Activated T-helper 1 cell treated with Interleukin-2 at 50 U/mL for 16 hours (primary cell): ENCODE measurements around the gene IP6K1.
"Not testable (repeated sequence)": the region's sequence is repeated elsewhere in the genome, so short reads cannot be mapped to it uniquely, and the experiment has no call there.

Source experiments
- DNase-seq: peaks from one replicate; pipeline ENCODE4 v3.0.0-alpha.2; 2020; ENCODE audit warnings: low read depth

Gene IP6K1

GRCh38 chr3:49763981-49764380 lies 22.4 kb downstream of the IP6K1 start:
- no peak for DNase-seq

DNA sequence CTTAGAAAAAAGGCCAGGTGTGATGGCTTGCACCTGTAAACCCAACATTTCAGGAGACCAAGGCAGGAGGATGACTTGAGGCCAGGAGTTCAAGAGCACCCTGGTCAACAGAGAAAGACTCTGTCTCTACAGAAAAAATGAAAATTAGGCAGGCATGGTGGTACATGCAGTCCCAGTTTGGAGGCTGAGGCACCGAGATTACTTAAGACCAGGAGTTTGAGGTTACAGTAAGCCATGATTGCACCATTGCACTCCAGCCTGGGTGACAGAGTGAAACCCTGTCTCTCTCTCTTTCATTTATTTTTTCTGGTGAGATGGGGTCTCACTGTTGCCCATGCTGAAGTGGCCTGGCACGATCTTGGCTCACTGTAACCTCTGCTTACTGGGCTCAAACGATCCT lies 24.7 kb downstream of the IP6K1 start:
- DNase-seq, result no peak

DNA sequence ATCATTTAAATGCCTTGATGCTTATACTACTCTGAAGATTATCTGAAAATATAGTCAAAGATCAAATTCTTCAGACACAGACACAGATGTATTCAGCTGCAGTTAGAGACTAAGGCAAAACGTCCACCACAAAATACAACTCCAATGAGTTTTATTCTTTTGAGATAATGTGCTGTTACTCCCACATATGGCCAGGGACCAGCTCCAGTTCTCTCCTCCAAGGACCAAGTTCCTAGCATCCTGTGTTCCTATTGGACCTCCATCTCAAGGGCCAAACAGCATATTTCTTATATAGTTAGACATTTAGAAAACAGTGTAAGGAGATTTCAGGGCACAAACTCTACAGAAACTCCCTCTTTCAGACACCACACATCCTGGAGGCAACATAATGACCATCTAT lies 27.1 kb downstream of the IP6K1 start:
- DNase-seq, result no peak

GRCh38 chr3:49757197-49757596 lies 29.1 kb downstream of the IP6K1 start:
- DNase-seq, result no peak

GRCh38 chr3:49756036-49756435 lies 30.3 kb downstream of the IP6K1 start:
- no peak for DNase-seq

GRCh38 chr3:49754536-49754935 lies 31.8 kb downstream of the IP6K1 start:
- no peak for DNase-seq

GRCh38 chr3:49751501-49751900 lies 34.8 kb downstream of the IP6K1 start:
- no peak for DNase-seq

DNA sequence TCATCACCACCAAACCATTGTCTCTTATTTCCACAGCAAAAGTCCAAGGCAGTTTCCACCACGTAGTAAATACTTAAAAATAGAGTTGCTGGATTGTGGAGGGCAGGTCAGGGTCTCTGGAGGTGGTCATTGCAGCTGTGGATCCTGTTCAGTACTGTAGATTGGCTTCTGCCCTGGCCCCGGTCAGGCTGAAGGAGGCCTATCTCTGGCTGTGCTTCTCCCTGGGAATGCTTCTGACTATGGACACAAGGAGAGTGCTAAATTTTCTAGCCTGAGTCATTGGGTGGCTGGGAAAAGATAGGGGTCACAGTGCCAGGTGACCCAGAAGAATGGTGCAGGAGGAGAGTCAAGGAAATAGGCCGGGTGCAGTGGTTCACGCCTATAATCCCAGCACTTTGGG lies 36.3 kb downstream of the IP6K1 start:
- DNase-seq, result no peak

- not testable (repeated sequence) for DNase-seq
Observed at GRCh38 chr3:49748874-49749273, 37.5 kb downstream of the IP6K1 start.

GRCh38 chr3:49747792-49748480 lies 38.4 kb downstream of the IP6K1 start:
- no peak for DNase-seq

DNA sequence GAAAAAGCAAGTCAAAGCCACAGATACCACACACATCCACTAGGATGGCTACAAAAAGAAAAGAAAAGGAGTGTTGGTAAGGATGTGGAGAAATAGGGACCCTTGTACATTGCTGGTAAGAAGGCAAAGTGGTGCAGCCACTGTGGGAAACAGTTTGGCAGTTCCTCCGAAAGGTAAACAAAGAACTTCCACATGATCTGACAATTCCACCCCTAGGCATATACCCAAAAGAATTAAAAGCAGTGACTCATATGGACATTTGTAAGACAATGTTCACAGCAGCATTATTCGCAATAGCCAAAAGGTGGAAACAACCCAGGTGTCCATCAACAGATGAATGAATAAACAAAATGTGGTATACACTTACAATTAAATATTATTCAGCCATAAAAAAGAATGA lies 40.4 kb downstream of the IP6K1 start:
- DNase-seq, result no peak

DNA sequence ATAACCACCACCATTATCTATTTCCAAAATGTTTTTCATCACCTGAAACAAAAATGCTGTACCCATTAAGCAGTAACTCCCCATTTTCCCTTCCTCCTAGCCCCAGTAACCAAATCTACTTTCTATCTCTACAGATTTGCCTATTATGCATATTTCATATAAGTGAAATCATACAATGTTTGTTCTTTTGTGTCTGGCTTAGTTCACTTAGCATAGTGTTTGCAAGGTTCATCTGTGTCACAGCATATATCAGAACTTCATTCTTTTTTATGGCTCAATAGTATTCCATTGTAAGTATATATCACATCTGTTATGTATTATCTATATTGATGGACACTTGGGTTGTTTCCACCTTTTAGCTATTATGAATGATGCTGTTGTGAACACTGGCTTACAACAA lies 45.9 kb downstream of the IP6K1 start:
- DNase-seq, result no peak

- no peak for DNase-seq
Observed at GRCh38 chr3:49738067-49738713, 48.2 kb downstream of the IP6K1 start.

GRCh38 chr3:49734752-49735151 lies 51.6 kb downstream of the IP6K1 start:
- no peak for DNase-seq

- no peak for DNase-seq
Observed at GRCh38 chr3:49733551-49733950, 52.8 kb downstream of the IP6K1 start.

- no peak for DNase-seq
Observed at GRCh38 chr3:49732597-49732996, 53.7 kb downstream of the IP6K1 start.

DNA sequence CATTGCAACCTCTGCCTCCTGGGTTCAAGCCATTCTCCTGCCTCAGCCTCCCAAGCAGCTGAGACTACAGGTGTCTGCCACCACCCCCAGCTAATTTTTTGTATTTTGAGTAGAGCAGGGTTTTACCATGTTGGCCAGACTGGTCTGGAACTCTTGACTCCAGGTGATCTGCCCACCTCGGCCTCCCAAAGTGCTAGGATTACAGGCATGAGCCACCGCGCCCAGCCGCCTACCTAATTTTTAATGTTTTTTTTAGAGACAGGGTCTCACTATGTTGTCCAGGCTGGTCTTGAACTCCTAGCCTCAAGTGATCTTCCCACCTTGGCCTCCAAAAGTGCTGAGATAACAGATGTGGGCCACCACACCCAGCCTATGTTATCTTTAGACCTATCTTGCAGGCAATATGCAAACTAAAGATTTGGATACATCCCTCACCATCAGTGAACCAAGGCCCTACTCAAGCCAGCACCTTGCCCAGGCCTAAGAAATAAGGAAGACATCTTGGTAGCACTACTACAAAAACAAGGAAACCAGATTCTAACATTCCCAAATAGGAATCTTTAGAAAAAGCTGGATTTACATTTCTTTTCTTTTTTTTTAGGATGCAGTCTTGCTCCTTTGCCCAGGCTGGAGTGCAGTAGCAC lies 56.3 kb downstream of the IP6K1 start:
- no peak for DNase-seq

- no peak for DNase-seq
Observed at GRCh38 chr3:49727924-49728361, 58.4 kb downstream of the IP6K1 start.

DNA sequence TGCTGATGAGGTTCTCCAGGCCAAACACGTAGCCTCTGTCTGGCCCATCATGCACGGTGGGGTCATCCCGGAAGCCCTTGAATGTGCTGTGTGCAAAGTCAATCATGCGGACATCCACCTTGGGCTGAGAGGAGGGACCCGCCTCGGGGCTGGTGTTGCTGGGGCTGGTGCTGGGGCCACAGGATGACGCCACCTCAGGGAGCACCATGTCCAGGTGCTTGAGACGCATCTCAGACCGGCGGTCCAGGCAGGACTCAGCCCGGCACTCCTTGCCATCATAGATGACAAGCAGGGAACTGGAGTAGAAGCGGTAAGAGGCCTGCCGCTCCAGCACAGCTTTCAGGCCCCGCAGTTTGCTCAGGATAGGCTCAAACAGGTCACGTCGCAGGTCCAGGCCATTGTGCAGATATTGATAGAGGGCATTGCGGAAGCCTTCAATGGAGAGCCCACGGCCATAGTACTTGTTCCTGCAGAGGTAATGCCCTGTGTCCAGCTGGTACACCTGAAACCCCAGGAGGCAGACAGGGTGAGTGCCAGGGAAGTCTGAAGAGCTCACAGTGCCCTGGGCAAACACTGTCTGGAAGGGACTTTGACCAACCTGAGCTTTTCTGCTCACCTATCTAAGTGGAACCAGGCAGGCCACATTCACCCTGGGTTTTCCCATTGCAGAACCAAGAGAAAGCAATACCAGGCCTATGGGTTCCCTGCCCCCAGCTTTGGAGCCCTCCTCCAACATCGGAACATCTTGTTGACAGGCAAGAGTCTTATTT lies 59.0 kb downstream of the IP6K1 start:
- DNase-seq, result no peak

DNA sequence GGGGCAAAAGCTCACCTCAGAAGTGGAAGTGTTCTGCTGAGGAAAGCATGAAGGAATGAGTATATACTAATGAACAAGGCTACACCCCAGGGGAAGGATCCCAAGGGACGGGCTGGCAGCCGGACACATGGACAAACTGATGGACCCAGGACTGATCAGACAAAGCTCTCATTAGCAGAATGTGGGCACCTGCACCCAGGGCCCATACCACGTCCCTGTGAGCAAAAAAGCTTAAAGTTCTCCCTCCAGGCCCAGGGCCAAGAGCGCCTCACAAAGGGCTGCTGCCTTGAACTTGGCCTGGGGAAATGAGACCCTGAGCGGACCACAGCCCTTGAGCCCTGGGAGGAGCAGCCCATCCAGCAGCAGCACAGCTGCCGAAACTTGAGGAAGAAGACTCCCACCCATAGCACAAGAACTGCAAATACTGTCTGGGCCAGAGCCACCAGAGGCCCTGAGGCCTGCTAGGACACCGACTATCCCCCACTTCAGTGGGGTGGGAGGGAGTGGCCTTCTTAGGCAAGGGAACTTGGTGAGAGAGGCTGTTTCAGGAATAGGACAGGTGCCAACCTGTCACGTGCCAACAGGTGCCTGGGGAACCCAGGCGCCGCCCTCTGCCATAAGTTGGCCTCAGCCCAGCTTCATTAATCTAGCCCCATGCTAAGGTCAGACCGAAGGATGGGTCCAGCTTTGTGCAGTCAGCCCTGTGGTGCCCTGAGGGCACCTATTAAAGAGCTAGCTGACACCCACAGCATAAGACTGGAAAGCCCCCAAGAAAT lies 60.2 kb downstream of the IP6K1 start:
- no peak for DNase-seq

DNA sequence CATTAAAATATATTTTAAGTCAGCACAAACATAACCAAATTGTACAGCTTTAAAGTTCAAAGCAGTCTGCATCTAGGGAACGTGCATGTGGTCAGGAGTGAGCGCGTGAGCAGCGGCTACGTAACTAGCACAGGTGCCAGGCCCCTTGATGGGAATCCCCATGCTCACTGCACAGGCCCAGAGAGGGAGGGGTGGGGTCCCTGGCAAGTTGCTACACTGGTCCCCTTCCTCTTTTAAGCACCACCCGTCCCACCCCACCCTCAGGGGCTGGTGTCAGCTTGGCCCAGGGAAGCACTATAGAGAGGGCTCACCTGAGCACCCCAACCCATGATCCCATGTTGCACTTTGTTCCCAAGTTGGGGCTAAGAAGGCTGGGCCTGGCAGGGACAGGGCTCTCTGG lies 61.8 kb downstream of the IP6K1 start:
- no peak for DNase-seq
